Measurements from ENCODE around the gene MOK.

Gene MOK

DNA sequence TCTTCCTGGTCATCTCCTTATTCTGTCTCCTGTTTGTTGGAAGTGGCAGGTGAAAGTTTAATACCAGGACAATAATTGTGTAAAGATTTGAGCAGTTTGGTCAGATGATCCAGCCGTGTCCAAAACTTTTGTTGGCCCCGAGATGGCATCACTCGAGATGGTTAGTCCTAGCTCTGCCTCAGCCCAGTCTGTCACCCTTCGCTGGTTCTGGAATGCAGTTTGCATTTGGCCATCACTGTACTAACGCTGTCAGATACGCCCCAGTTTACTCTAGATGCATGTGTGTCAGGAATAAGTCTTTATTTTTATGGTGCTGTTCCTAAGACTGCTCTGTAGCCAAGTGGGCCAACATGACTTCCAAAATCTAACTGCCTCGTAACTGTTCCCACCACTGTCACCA is 79.6 kb downstream of the MOK start:
- no peak for DNase-seq (ENCODE audit: low read depth in 2 of 2)

DNA sequence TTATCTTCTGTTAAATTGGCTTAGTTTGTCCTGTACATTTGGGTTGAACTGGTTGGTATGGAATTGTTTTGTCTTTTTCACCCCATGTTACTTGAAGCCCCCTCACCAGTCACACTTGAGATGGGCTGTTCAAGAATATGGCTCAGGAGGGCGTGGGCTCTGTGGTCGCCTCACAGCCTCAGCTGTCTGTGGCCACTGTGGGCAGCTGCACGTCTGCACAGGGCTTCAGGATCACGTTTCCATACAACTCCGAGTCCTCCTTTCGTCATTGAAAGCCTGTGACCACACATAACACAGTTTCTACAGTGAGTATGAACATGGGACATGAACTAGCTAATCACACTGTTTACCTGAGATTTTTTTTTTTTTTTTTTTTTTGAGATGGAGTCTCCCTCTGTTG is 81.3 kb downstream of the MOK start:
- no peak for DNase-seq (ENCODE audit: low read depth in 2 of 2)

DNA sequence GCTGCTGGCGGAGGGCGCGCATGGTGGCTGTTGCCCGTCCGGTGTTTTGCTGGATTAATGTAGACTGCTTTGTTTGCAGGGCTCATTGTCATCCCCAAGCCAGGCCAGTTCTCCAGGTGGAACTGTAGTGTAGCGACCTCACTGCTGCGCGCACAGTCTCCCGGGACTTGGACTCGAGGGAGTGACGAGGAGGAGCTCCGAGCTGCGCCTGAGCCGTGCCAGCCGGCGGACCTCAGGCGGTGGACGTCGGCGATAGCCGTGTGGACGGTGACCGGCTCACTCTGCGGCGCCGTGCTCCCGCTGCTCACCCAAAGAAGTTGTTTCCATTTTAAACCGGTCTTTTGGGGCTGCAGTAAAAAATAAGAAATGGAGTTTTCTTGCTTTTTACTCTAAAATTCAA is 82.2 kb downstream of the MOK start:
- DNase-seq (ENCODE audit: low read depth in 2 of 2) = no peak

DNA sequence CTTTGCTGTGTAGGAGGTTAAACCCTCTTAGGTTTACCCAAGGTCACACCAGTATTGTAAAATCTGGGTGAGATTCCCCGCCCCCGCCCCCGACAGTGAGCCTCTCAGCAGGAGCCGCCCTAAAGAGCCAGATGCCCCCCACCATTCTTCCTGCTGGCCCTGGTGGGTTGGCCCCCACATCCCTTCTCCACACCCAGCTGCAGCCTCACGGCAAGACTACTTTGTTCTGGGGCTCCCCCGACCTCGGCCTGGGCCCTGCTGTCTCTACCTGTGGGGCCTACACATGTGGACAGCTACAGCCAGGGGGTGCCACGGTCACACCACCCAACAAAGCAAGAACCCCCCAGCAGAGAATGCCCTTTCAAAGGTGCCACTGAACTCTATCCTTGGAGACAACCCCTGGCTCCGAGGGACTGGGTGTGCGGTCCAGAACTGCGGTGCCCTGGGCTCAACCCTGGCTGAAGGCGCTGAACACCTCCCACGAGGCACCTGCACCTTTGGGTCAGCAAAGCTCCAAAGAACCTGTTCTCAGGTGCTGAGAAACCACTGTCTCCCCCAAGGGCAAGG is 82.9 kb downstream of the MOK start:
- no peak for DNase-seq (ENCODE audit: low read depth in 2 of 2)

DNA sequence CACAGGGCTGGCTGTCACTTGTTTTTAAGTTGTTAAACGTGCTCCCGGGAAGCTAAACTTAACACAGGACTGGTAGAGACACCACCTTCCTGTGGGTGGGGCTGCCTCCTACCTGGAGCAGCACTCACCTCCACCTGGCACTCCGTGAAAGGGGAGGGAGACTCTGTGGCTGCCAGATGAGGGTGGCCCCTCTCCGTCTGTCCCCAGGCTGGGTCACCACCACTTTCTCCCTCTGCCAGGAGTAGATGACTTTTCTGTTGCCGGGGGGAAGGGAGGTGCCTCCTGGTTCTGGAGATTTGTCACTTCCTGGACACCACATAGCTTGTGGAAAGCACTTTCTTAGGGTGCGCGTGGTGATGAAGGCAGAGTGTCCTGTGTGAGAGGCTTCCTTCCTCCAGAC is 83.9 kb downstream of the MOK start:
- DNase-seq (ENCODE audit: low read depth in 2 of 2) = no peak

DNA sequence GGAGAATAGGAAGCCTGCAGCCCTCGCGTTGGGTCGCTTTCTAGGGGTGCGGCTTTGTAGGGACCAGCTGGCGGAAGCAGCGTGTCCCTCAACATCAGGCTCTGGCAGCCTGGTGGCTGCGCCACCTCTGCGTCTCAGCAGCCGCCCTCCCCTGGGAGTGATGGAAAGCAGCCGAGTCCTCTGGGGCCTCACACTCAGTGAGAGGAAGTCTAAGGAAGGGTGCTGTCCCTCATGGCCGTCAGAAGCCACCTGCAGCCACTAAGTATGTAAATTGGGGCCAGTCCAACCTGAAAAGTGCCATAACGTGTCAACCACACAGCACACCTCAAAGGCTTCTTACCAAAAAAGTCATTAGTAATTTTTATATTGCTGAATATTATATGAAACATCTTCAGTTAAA is 84.9 kb downstream of the MOK start:
- DNase-seq (ENCODE audit: low read depth in 2 of 2) = no peak

DNA sequence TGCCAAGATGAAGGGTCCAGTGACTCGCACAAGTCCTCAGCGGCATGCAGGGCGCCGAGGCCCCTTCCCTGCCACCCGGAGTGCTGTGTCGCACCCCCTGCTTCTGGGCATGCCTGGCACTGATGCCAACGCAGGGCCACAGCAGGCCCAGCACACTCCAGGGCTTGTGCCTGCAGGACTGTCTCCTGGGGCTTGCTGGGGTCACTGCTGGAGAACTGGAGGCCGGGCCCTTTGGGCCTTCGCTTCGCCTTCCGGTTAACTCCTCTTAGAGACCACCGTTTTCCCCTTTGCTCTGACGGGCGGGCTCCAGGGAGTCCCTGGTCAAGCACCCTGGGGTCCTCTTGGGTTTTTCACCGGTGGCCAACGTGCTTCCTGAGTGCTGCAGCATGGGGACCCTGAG is 85.6 kb downstream of the MOK start:
- DNase-seq (ENCODE audit: low read depth in 2 of 2) = no peak

DNA sequence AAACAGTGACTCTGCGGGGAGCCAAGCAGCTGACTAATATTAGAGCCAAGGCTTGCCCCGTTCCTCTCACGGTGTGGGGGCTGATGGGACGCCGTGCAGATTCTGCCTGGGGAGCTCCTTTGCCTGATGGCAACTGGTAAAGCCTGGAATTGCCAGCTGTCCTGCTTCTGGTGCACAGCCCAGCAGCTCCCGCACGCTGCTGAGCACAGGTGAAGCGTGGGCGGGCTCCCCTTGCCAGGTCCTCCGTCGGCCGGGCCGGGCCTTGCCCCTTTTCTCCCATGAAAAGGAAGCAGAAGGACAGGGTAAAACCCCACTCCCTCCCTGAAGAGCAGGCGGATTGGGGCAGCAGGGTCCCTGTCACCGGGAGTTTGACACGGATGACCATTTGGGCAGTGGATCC is 86.3 kb downstream of the MOK start:
- no peak for DNase-seq (ENCODE audit: low read depth in 2 of 2)

DNA sequence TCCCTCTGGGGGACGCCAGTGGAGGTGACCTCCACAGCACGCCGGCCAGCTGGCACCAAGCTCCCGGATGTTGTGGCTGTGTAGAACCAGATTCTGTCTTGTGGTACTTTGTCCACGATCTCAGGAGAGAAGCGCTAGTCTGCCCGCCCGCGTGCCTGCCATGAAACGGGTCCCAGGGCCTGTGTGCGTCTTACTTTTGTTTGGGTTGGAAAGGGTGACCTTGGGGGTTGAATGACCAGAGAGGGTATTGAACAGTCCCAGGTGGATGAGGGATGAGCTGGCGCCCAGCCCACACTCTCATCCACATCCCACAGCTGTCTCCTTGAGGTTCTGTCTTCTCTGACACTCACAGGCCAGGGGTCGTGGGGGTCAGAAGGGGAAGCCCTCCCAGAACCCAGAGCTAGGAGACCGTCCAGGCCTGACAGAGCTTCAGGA is 87.0 kb downstream of the MOK start:
- DNase-seq (ENCODE audit: low read depth in 2 of 2) = no peak

DNA sequence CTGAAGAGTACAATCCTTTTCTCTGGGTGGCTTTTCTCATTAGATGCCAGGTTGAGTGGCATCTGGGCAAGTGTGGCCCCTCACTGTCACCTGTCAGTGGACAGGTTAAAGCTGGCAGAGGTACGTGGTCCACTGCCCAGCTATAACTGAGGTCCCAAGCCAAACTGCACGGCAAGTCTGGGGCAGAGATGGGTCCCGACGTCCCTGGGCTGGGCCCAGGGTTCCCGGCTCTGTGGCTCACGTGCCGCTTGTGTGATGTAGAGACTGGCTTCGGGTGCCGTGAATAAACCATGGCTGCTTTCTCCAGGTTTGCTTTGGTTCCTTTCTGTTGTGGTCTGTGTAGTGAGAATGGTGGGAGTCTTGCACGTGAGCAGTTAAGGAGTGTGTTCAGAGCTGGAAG is 87.6 kb downstream of the MOK start:
- DNase-seq (ENCODE audit: low read depth in 2 of 2) = no peak

DNA sequence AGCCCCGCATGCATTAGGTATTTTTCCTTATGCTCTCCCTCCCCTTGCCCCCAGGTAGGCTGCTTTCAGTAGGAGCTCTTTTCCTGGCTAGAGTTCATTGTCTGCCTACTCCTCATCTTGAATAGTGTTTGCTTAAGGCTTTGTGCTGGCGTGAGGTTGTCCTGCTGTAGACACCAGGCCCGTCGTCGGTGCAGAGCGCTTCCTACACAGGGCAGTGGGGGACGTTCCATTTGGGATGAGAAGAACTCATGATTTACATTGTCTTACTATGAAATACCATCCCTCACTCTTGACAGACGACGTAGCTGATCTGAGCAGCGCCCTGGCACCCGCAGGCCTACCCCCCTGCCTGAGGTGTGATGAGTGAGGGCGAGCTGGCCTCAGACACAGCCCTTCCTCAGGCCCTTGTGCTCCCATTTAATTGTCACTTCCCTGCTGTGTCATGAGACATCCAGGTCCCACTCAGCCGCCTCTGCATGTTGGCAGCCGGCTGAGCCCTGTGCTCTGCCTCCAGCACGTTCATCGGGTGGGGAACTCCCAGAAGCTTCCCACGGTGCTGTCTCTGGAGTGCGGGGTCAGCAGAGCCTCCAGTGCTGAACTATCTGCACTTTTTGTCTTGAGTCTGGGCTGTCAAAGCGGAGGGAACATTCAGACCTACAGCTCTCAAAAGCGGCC is 89.3 kb downstream of the MOK start:
- no peak for DNase-seq (ENCODE audit: low read depth in 2 of 2)

DNA sequence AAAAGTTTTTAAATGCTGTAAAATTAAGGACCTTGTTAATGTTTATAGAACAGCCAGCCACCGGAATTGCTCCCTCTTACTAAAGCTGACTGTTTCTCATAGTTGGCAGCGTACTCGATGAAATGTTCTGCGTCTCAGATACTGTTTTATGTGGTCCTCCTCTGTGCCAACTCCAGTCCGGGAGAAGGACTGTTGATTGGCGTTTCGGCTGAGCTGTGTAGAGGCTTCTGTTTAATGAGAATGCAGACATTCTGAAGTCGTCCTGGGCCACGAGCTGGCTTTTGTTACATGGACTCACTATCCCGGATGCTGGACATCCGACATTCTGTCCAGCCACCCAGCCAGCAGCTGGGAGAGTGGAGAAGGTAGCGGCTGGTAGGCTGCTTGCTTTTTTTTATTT is 89.9 kb downstream of the MOK start:
- no peak for DNase-seq (ENCODE audit: low read depth in 2 of 2)

DNA sequence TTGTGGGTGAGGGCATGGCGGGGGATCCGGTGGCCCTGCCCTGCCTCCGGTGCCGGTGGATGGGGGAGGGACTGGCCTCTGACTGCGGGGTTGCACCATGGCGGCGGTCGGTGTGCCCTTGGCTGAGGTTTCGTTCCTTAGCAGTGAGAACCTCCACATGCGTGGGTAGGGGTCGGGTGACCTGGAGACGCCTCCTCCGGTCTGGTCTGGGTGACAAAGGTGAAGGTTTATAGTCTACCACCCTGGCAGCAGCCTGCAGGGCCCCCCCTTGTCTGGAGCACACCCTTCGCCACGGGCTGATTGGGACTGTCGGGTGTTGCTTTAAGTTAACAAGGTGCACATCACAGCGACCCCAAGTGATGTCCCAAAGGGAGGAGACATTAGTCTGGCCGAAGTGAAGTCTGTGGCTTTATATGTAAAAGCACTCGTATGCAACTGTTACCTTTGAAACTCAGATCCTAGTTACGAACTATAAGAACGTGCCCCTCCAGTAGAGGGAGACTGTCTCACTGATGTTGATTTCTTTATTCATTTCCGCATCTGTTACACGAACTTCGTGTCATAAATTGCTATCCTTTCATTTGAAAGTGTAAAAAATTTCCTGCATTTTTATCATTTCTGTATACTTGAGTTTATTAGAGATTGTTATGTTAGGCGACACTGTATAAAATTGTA is 90.8 kb downstream of the MOK start:
- no peak for DNase-seq (ENCODE audit: low read depth in 2 of 2)

DNA sequence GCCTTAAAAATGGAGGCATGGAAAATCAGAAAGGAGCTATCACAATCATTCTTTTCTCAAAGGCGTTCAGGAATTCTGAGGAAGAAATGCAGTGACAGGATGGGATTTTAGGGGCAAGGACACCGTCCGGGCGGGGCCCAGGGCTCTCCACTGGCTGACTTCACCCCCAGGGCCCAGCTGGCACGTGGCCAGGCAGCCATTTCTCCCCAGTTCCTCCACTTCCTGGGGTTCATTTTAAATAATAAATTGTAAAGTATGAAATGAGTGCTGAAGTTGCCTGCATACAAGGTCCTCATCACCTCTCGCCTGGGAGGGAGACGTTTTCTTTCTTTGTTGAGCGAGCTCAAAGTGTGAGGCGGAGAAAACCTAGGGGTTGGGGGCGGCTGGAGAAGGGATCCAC is 91.5 kb downstream of the MOK start:
- no peak for DNase-seq (ENCODE audit: low read depth in 2 of 2)

DNA sequence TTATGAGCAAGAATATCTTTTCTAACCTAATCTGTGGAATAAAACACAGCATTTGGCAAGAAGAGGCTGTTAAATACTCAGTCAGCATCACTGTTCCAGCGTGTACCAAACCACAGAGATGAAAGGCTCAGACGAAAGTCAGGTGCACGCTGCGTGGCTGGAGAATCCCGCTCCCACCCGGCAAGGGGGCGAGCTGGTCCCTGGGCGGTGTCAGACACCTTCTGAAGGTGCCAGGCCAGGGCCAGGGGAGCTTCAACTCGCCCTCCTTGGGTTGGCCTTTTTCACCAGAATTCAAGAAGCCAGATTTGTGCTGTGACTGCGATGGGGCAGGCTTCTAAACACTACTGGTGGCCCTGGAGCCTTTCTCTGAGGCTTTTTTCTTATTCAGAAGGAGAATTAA is 92.1 kb downstream of the MOK start:
- DNase-seq (ENCODE audit: low read depth in 2 of 2) = no peak

DNA sequence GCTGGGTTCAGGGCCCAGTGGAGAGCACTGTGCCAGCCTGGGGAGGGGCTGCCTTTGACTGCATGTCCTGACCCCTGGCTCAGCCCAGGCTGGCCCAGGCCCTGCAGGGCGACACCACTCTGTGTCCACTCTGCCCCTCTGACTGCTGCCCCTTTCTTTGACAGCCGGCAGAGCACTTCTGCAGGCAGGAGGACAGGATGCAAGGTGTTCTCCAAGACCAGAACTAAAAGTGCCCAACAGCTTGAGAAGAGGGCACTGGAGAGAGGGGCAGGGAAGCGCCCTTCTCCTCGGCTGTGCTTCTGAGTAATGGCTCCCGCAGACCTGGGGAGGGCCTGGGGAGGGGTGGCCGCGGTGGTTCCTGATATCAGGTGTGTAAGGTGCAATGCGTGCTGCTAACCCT is 92.6 kb downstream of the MOK start:
- DNase-seq (ENCODE audit: low read depth in 2 of 2) = no peak

DNA sequence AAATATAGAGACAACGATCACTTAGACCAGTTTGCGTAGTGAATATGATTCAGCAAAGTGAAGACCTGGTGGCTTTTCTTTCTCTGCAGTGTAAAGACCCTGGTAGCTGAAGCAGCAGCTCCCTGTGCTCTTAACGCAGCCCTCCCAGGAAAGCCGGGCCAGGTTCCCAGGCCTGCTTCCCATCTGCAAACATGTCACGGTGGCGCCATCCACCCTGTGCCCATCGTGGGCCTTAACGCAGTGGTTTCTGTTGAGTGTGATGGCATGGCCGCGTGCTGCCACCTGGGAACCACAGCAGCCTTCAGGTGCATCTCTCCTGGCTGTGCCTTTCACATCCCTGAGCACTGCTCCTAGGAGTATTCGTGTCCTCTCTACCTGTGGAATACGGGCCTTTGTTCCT is 93.7 kb downstream of the MOK start:
- no peak for DNase-seq (ENCODE audit: low read depth in 2 of 2)

DNA sequence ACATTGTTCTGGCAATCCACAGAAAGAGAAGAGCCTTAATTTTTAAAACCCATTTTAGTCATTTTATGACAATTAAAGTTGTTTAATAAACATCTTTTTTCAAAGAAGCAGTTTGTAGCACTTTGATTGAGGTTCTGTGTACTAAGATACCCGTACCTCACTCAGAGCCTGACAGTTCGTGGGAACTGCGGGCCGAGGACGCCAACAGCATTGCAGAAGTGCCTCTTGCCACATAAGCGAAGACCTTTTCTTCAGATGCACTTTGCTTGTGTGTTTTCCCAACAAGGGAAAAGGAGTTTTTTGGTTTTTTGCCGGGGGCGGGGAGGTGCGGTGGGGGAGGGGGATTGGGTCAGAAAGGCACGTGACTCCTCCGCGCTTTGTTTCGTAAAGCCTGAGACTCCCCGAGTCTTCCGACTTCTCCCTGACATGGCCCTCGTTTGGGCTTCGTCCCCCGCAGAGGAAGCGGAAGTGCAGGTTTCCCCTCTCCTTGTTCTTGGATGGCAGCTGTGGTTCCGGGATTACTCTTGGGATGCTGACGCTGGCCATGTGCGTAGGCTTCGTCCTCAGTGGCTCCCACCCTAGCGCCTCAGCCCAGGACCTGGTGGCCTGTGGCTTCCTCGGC is 94.4 kb downstream of the MOK start:
- no peak for DNase-seq (ENCODE audit: low read depth in 2 of 2)

DNA sequence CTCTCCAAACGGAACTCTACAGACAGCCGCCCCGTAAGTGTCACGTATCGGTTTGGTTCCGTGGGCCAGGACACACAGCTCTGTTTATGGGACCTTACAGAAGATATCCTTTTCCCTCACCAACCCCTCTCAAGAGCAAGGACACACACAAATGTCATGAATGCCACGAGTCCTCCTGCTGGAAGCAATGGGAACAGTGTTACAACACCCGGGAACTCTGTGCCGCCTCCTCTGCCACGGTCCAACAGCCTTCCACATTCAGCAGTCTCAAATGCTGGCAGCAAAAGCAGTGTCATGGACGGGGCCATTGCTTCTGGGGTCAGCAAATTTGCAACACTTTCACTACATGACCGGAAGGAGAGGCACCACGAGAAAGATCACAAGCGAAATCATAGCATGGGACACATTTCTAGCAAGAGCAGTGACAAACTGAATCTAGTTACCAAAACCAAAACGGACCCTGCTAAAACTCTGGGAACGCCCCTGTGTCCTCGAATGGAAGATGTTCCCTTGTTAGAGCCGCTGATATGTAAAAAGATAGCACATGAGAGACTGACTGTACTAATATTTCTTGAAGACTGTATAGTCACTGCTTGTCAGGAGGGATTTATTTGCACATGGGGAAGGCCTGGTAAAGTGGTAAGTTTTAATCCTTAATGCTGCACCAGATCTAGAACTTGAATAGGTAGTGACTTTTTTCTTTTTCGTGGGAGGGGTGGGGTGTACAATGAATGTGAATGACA is 95.6 kb downstream of the MOK start:
- DNase-seq (ENCODE audit: low read depth in 2 of 2) = no peak

DNA sequence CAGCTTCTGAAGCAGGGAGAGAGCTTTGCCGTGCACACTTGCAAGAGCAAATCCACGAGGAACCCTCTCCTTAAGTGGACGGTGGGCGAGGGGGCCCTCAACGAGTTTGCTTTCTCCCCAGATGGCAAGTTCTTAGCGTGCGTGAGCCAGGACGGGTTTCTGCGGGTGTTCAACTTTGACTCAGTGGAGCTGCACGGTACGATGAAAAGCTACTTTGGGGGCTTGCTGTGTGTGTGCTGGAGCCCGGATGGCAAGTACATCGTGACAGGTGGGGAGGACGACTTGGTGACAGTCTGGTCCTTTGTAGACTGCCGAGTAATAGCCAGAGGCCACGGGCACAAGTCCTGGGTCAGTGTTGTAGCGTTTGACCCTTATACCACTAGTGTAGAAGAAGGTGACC is 96.2 kb downstream of the MOK start:
- DNase-seq (ENCODE audit: low read depth in 2 of 2) = no peak

DNA sequence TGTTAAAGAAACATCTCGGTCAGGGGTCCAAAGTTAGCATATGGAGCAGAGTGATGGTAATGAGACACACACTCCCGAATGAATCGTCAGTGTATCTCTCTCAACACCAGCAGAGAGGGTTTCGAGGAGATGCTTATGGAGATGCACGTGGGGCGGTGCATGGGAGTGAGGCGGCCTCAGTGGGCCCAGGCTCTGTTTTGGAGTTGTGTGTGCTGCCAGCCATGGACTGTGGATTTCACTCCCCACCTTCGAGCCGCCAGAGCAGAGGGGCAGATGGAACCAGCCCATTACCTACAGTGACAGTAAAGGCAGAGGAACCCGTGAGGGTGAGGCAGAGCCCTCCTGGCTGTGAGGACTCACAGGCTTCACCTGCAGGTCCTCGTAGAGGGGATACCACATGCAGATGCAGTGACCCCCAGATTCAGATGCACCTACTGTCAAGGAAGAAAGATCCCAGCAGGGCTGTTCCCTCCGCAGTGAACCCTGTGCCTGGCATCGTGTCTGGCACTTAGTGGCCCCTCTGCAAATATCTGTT is 97.1 kb downstream of the MOK start:
- no peak for DNase-seq (ENCODE audit: low read depth in 2 of 2)

DNA sequence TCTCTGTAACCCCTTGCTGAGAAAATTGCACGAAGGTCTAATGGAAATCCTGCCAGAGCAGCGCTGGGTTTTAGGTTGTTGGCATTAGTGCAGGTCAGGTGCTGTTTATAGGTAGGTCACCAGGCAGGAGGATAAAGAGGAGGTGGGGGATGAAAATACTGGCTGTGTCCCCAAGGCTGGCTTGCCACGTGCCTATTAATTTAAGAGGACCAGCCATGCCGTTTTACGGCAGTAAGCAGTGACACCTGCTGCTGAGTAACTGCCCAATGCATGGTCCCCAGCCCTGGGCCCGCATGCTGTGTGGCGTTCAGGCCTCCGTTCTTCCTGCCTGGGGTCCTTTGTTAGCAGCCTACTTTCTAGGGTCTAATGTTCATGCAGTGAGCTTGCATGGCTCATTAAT is 98.0 kb downstream of the MOK start:
- no peak for DNase-seq (ENCODE audit: low read depth in 2 of 2)

Measured in stimulated activated CD4-positive, alpha-beta T cell treated with anti-CD3 and anti-CD28 coated beads, Interleukin-12 subunit alpha, Interleukin-12 subunit beta, amount 100 ng/mL, for 24 hours (primary cell).